Gastrocnemius medialis (tissue), 4 donors: ENCODE measurements around the gene ZNF521.

Experiments used
- POLR2A ChIP-seq, 2 donors: fragments of 450-650 bp; IDR thresholded peaks; one replicate each; pipeline ENCODE4 v1.6.1; 2017; ENCODE audit warnings: antibody characterized with exemption in 2 of 2, mild to moderate bottlenecking in 2 of 2, moderate library complexity in 2 of 2
- TF ChIP-seq, protein P1 (sequence below), 5 experiments: fragments of 450-650 bp in 3 of 5; fragments of 200-600 bp in 2 of 5; sonication (generic) in 2 of 5; IDR thresholded peaks in 4 of 5; conservative IDR thresholded peaks in 1 of 5; 1 replicate in 4 of 5; 2 replicates in 1 of 5; pipeline ENCODE4 v1.5.1; 2016 to 2019; ENCODE audit warnings: antibody characterized with exemption in 5 of 5, mild to moderate bottlenecking in 3 of 5, moderate library complexity in 3 of 5

DNA sequence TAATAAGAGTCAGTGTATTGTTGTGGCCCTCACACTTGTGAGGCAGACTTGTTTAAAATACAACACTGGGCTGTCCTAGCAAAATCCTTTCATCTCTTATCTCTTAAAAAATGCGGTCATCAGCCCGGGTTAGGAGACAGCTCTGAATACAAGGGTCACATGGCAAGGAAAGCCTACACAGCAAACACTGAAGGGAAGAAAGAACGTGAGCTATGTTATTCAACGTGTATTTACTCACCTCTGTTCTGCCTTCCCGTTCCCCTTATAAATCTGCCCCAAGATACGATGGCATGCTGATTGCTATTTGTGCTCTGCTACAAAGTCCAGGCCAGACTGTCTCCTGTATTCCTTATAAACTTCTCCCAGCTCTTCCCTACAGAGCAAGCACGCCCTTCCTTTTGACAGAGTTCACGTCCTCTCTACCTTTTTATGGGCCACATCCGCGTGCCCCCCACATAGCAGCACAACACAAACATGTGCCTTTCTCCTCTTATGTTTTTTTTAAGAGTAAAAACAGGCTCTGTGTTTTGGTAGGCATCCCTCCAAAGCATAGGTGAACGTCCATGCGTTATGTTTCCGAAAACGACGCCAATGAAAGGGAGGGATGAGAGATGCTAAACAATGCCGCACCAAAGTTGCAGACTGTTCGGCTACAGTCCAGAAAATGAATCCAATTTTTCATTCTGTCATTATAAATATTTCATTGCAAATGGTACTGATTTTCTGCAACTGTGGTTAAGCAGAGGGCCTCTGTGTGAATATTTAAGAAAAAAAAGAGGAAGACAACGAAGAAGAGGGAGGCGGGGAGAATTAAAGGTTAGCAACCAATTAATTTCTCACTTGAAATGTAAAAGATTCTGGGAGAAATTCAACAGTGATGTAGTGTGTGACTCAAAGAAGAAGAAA is 274.7 kb downstream of the ZNF521 start:
- TF ChIP-seq, protein P1, sequence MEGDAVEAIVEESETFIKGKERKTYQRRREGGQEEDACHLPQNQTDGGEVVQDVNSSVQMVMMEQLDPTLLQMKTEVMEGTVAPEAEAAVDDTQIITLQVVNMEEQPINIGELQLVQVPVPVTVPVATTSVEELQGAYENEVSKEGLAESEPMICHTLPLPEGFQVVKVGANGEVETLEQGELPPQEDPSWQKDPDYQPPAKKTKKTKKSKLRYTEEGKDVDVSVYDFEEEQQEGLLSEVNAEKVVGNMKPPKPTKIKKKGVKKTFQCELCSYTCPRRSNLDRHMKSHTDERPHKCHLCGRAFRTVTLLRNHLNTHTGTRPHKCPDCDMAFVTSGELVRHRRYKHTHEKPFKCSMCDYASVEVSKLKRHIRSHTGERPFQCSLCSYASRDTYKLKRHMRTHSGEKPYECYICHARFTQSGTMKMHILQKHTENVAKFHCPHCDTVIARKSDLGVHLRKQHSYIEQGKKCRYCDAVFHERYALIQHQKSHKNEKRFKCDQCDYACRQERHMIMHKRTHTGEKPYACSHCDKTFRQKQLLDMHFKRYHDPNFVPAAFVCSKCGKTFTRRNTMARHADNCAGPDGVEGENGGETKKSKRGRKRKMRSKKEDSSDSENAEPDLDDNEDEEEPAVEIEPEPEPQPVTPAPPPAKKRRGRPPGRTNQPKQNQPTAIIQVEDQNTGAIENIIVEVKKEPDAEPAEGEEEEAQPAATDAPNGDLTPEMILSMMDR (IDR thresholded peaks at IDR 0.05 in 4 of 5, conservative IDR thresholded peaks at IDR 0.05 in 1 of 5), result no peak
- no peak for TF ChIP-seq POLR2A (IDR thresholded peaks at IDR 0.05)
